GM12891 (cell line): ENCODE results near the gene NGDN.
A peak's percentile ranks its signal among the peaks of the same experiment; 100 is the strongest.

Experiments
- POLR2A ChIP-seq: IDR thresholded peaks from 2 replicates; pipeline ENCODE4 v1.6.1; 2011; ENCODE audit warnings: low read depth, low read length, control low read depth
- POLR2AphosphoS5 ChIP-seq: IDR thresholded peaks from 2 replicates; pipeline ENCODE4 v1.6.1; 2011; ENCODE audit warnings: low read depth, low read length, control low read depth
- TAF1 ChIP-seq: IDR thresholded peaks from 2 replicates; pipeline ENCODE4 v1.6.1; 2011; ENCODE audit warnings: low read depth, low read length, control low read depth

DNA sequence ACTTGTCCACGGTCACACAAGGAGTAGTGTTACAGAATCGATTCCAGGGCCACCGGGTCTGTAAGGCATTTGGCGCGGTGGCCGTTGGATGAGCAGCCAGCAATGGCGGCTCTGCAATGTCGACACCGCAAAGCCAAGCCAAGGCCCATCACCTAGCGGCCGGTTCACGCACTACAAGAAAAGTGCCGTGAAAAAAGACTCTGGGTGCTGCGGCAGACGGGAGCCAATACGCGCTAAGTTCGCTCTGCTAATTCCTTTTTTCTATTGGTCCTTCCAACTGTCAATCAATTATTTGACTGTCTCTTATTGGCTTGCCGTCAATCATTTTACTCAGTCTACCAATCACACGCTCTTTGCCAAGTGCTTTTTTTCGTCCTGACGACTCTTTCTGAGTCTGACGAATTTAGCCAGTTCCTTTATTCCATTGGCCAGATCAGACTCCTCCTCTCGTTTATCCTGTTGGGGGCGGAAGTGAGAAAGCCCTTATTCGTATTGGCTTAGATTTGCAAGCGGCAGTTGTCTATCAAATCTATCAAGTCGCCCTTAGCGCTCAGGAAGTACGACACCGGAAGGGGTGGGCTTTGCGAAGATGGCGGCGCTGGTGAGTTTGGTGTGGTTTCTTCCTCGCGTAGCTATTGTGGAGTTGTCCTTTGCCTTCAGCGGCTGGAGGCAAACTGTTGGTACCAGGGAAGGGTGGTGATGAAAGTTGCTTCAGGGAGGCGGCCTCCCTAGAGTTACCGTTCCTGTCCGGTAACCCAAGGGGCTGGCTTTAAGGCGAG lies at the start of gene NGDN:
- TF ChIP-seq POLR2A (peak; percentile 81), POLR2AphosphoS5 (peak; percentile 82), TAF1 (peak; percentile 93)
